ENCODE measurements around the gene LAMA4.

DNA sequence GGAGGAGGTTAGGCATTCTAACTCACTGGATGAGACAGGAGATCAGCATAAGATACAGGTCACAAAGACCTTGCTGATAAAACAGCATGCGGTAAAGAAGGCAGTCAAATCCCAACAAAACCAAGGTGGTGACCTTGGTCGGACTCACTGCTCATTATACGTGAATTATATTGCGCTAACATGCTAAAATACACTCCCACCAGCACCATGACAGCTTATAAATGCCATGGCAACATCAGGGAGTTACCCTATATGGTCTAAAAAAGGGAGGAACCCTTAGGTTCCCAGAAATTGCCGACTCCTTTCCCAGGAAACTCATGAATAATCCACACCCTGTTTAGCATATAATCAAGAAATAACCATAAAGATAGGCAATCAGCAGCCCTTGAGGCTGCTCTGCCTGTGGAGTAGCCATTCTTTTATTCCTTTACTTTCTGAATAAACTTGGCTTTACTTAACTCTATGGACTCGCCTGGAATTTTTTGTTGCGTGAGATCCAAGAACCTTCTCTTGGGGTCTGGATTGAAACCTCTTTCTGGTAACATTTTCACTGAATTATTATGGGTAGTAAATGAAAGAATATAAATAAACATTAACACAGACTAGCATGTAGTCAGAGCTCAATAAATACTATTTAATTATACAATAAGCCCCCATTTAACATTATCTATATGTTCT, 3.0 kb upstream of the LAMA4 start:
- TF ChIP-seq POLR2A (IDR thresholded peaks at IDR 0.05) = no peak
- TF ChIP-seq, protein P1, sequence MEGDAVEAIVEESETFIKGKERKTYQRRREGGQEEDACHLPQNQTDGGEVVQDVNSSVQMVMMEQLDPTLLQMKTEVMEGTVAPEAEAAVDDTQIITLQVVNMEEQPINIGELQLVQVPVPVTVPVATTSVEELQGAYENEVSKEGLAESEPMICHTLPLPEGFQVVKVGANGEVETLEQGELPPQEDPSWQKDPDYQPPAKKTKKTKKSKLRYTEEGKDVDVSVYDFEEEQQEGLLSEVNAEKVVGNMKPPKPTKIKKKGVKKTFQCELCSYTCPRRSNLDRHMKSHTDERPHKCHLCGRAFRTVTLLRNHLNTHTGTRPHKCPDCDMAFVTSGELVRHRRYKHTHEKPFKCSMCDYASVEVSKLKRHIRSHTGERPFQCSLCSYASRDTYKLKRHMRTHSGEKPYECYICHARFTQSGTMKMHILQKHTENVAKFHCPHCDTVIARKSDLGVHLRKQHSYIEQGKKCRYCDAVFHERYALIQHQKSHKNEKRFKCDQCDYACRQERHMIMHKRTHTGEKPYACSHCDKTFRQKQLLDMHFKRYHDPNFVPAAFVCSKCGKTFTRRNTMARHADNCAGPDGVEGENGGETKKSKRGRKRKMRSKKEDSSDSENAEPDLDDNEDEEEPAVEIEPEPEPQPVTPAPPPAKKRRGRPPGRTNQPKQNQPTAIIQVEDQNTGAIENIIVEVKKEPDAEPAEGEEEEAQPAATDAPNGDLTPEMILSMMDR (IDR thresholded peaks at IDR 0.05) = no peak
- no peak for TF ChIP-seq EP300 (IDR thresholded peaks at IDR 0.05)

All from ovary (tissue), 3 donors.